ENCODE results near the gene BICRA. TPM values are rescaled to one million over a fixed set of nuclear protein-coding genes. Genes with fewer than 3 reads are reported as not detected.
A peak's percentile ranks its signal among the peaks of the same experiment; 100 is the strongest.

BICRA gene
- total and polyA plus RNA-seq, 2 of the 4 experiments (the other 2 are of a cell fraction): 1.8 to 3.5 TPM

- no peaks in the 10 kb centered on the region for H3K27me3 ChIP-seq (ENCODE audit: control insufficient read depth, insufficient read depth, low read length)
- peak overlapping the region; percentile 94 for H3K18ac ChIP-seq (ENCODE audit: low read depth, low read length)
- H4K8ac ChIP-seq (ENCODE audit: low read depth in 2 of 2, low read length in 2 of 2): peak overlapping the region; percentile 89 to 97; a peak in 2 of 4 replicates
- peak overlapping the region; percentile 98 for H2AK5ac ChIP-seq (ENCODE audit: low read depth, low read length)
- H3K4me1 ChIP-seq (ENCODE audit: control insufficient read depth, insufficient read depth, low read length): peaks cover 16% of the 10 kb centered on the region
- intact Hi-C loops (cut with micrococcal nuclease): no loop called here
- dilution Hi-C loops (cut with HindIII; ENCODE audit: low sequenced_read_pairs, unreplicated experiment): no loop called here
- H3K56ac ChIP-seq (ENCODE audit: extremely low read depth, insufficient read depth, low read length): peak overlapping the region; percentile 91; the same call in 1 of the 2 replicates
- peaks cover 0 to 43% of the 10 kb centered on the region in 2 experiments; a peak in 3 of 4 replicates for H3K79me1 ChIP-seq (ENCODE audit: low read depth in 1 of 2, low read length in 2 of 2)
- DNase-seq: no peak
- peak overlapping the region; percentile 90 for H2AFZ ChIP-seq (replicated peaks; ENCODE audit: low read length, poor library complexity)
- peak overlapping the region; percentile 90 for H3K4me3 ChIP-seq (ENCODE audit: insufficient read depth, low read depth, low read length)
- peak overlapping the region; percentile 98 for H3K27ac ChIP-seq (ENCODE audit: insufficient read depth, low read length)
- CTCF ChIA-PET: interaction anchor here (3.0 kb wide), 1 partner anchor 29 kb away, joined by 16 read pairs; no protein-coding TSS in a partner anchor
- H3K14ac ChIP-seq (replicated peaks; ENCODE audit: low read depth, low read length): peak overlapping the region; percentile 100
- peak overlapping the region; percentile 99 for H4K91ac ChIP-seq (ENCODE audit: insufficient read depth, low read depth, low read length)
- POLR2A ChIA-PET (ENCODE audit: unreplicated experiment): interaction anchor here (1.2 kb wide), 1 partner anchor 8 kb away, joined by 3 read pairs; no protein-coding TSS in a partner anchor
- H4K20me1 ChIP-seq (ENCODE audit: insufficient read depth, low read length): peaks cover 38% of the 10 kb centered on the region
- peak overlapping the region; percentile 100 for H3K4ac ChIP-seq (ENCODE audit: low read depth, low read length)
- ATAC-seq (ENCODE audit: low read depth): no peak
- H3K23ac ChIP-seq (ENCODE audit: low read depth, low read length): peak overlapping the region; percentile 100
- H2AK9ac ChIP-seq (replicated peaks; ENCODE audit: low read depth, low read length, poor library complexity): peak overlapping the region; percentile 100
- peak overlapping the region; percentile 100 for H3K9ac ChIP-seq (ENCODE audit: low read depth, low read length)
- no CpG with 5 or more reads among the region's 4 CpGs for WGBS, 2 experiments (ENCODE audit: extremely low coverage in 2 of 2, insufficient read length in 1 of 2)
- no TSS peak for BruUV-seq (replicated peaks)
- no peak for TF ChIP-seq FOS (IDR thresholded peaks at IDR 0.05; ENCODE audit: low read depth, low read length)
- no peak for TF ChIP-seq RCOR1 (IDR thresholded peaks at IDR 0.05; ENCODE audit: insufficient replicate concordance, low read length)
- no peak for TF ChIP-seq USF2 (IDR thresholded peaks at IDR 0.05; ENCODE audit: low read depth, low read length)
- TF ChIP-seq CEBPB (IDR thresholded peaks at IDR 0.05; ENCODE audit: low read depth, low read length): no peak
- no peak for TF ChIP-seq ELK1 (IDR thresholded peaks at IDR 0.05; ENCODE audit: borderline replicate concordance, low read depth, low read length)
- no peak for TF ChIP-seq RAD21 (IDR thresholded peaks at IDR 0.05; ENCODE audit: low read length)
- TF ChIP-seq CTCF (conservative IDR thresholded peaks at IDR 0.05; ENCODE audit: low read depth, low read length): no peak
- TF ChIP-seq MXI1 (IDR thresholded peaks at IDR 0.05; ENCODE audit: borderline replicate concordance, low read depth, low read length): no peak
- no peak for TF ChIP-seq NFE2L2 (IDR thresholded peaks at IDR 0.05; ENCODE audit: low read depth, low read length)
- no peak for TF ChIP-seq RFX5 (IDR thresholded peaks at IDR 0.05; ENCODE audit: low read depth, low read length)
- TF ChIP-seq CHD1 (IDR thresholded peaks at IDR 0.05; ENCODE audit: low read depth, low read length): no peak
- no peak for TF ChIP-seq MAZ (IDR thresholded peaks at IDR 0.05; ENCODE audit: borderline replicate concordance, low read depth, low read length)
- H4K5ac ChIP-seq (ENCODE audit: low read depth, low read length): peak overlapping the region; percentile 88
- in situ Hi-C loops (cut with MboI; ENCODE audit: low sequenced_read_pairs): loop anchor here (5.0 to 25.0 kb wide), 2 partner anchors 33 to 427 kb away; partner anchors contain the start of gene NOP53
- no peaks in the 10 kb centered on the region for H3K9me3 ChIP-seq (ENCODE audit: control insufficient read depth, insufficient read depth, low read length)
- H3K4me2 ChIP-seq (ENCODE audit: low read depth, low read length): peak overlapping the region; percentile 92
- H2BK120ac ChIP-seq (ENCODE audit: low read depth, low read length): peak overlapping the region; percentile 95; the same call in 1 of the 2 replicates
- H2BK5ac ChIP-seq (ENCODE audit: low read depth, low read length, poor library complexity, severe bottlenecking): peak overlapping the region; percentile 97
- H2BK15ac ChIP-seq (ENCODE audit: low read depth, low read length): no peak overlapping the region
- H3K36me3 ChIP-seq (ENCODE audit: control insufficient read depth, insufficient read depth, low read length): peaks cover 29% of the 10 kb centered on the region
- H3K9me1 ChIP-seq (ENCODE audit: insufficient read depth, low read length): peaks cover 14% of the 10 kb centered on the region
- H2BK20ac ChIP-seq (ENCODE audit: low read depth, low read length): 0 out of 2 replicates have a peak overlapping the region, but pooled peaks have one; percentile 20
Observed at GRCh38 chr19:47714339-47714738, 105.4 kb downstream of the BICRA start.
